HCT116 (cell line): ENCODE results near the gene FRY. TPM values are rescaled to one million over a fixed set of nuclear protein-coding genes. Genes with fewer than 3 reads are reported as not detected.

Source experiments
- ATAC-seq: fragments of 200-7000 bp; cut with Tn5 transposase; 2 replicates; pipeline ENCODE4 v1.9.1; 2020; ENCODE audit warnings: mild to moderate bottlenecking, moderate library complexity
- BruUV-seq: library from RNA; stranded (reverse); fragments of 400-500 nt; replicated peaks from 2 replicates; lab custom pipeline; 2021; lab: Mats Ljungman, UMichigan
- CTCF ChIA-PET: fragments of 300-600 bp; sonication (Branson Sonifier 250); formaldehyde crosslinking; loops from one replicate; lab custom pipeline; 2021; ENCODE audit warnings: antibody characterized with exemption; lab: Charles Lee
- POLR2A ChIA-PET: fragments of 300-600, 350-600 bp; sonication (Branson Sonifier 250); formaldehyde crosslinking; loops from one replicate; lab custom pipeline; 2021; ENCODE audit warnings: antibody characterized with exemption; lab: Charles Lee
- RAD21 ChIA-PET, 2 experiments: fragments of 300-600 bp; sonication (Branson Sonifier 250); formaldehyde crosslinking; loops; one replicate each; lab custom pipeline; 2023; ENCODE audit warnings: low total read pairs in 2 of 2; ENCODE audit not compliant: uncharacterized antibody in 2 of 2, unreplicated experiment in 2 of 2, low non-redundant PET in 1 of 2; lab: Charles Lee
- DNase-seq: peaks from one replicate; pipeline ENCODE4 v3.0.0-alpha.2; 2010; ENCODE audit warnings: low read depth, low spot score
- H2AFZ ChIP-seq: fragments of 200-600 bp; shearing (Covaris generic), sonication (generic); 2 replicates; pipeline ENCODE4 v1.6.1; 2017; ENCODE audit warnings: low read depth, mixed run types, mixed read lengths, antibody characterized with exemption, low read length; ENCODE audit not compliant: poor library complexity, severe bottlenecking
- H3K27ac ChIP-seq: 2 replicates; pipeline ENCODE4 v1.5.1; 2012; ENCODE audit warnings: low read depth, low read length
- H3K27me3 ChIP-seq: fragments of 200-600 bp; sonication (generic); 2 replicates; pipeline ENCODE4 v1.6.1; 2016; ENCODE audit warnings: mixed run types, low read length, mixed read lengths; ENCODE audit not compliant: insufficient read depth
- H3K36me3 ChIP-seq, 2 experiments: fragments of 200-500 bp in 1 of 2; fragments of 200-600 bp in 1 of 2; sonication (Bioruptor generic) in 1 of 2; sonication (generic) in 1 of 2; 2 replicates each; pipeline versions ENCODE4 v1.5.1 to v1.6.1; 2014 to 2016; ENCODE audit warnings: low read length in 2 of 2, inconsistent platforms in 1 of 2, mixed read lengths in 1 of 2, mixed run types in 1 of 2; ENCODE audit not compliant: insufficient read depth in 2 of 2, control insufficient read depth in 1 of 2
- H3K4me1 ChIP-seq, 2 experiments: fragments of 200-600 bp in 1 of 2; sonication (generic) in 1 of 2; 2 replicates each; pipeline versions ENCODE4 v1.5.1 to v1.6.1; 2012 to 2017; ENCODE audit warnings: low read length in 2 of 2, inconsistent platforms in 1 of 2, mild to moderate bottlenecking in 1 of 2, mixed read lengths in 1 of 2, mixed run types in 1 of 2, moderate library complexity in 1 of 2; ENCODE audit not compliant: insufficient read depth in 2 of 2, control insufficient read depth in 1 of 2
- H3K4me2 ChIP-seq: fragments of 200-600 bp; sonication (generic); 2 replicates; pipeline ENCODE4 v1.6.1; 2017; ENCODE audit warnings: mixed run types, low read length, mixed read lengths
- H3K4me3 ChIP-seq, 2 experiments: fragments of 200-600 bp in 1 of 2; sonication (generic) in 1 of 2; replicated peaks in 1 of 2; 2 replicates each; pipeline ENCODE4 v1.5.1; 2011 to 2016; ENCODE audit warnings: low read length in 2 of 2, control low read depth in 1 of 2, low read depth in 1 of 2, mild to moderate bottlenecking in 1 of 2, mixed read lengths in 1 of 2, mixed run types in 1 of 2
- H3K79me2 ChIP-seq: fragments of 200-600 bp; sonication (generic); 2 replicates; pipeline ENCODE4 v1.6.1; 2017; ENCODE audit warnings: mild to moderate bottlenecking, mixed run types, low read length, moderate library complexity, mixed read lengths; ENCODE audit not compliant: insufficient read depth
- H3K9ac ChIP-seq: fragments of 200-600 bp; sonication (generic); 2 replicates; pipeline ENCODE4 v1.6.1; 2016; ENCODE audit warnings: low read length, mixed read lengths
- H3K9me2 ChIP-seq: fragments of 200-600 bp; sonication (generic), shearing (Covaris generic); 2 replicates; pipeline ENCODE4 v1.6.1; 2017; ENCODE audit warnings: mixed run types, mild to moderate bottlenecking, moderate library complexity; ENCODE audit not compliant: insufficient read depth
- H3K9me3 ChIP-seq, 2 experiments: fragments of 200-500 bp in 1 of 2; fragments of 200-600 bp in 1 of 2; sonication (Bioruptor generic) in 1 of 2; sonication (generic) in 1 of 2; 2 replicates each; pipeline ENCODE4 v1.6.1; 2014 to 2017; ENCODE audit warnings: low read length in 2 of 2, mixed read lengths in 2 of 2, inconsistent platforms in 1 of 2, low read depth in 1 of 2, mild to moderate bottlenecking in 1 of 2, mixed run types in 1 of 2, moderate library complexity in 1 of 2; ENCODE audit not compliant: control insufficient read depth in 1 of 2, insufficient read depth in 1 of 2
- H4K20me1 ChIP-seq: fragments of 200-600 bp; sonication (generic), shearing (Covaris generic); 2 replicates; pipeline ENCODE4 v1.6.1; 2017; ENCODE audit warnings: mixed run types, mild to moderate bottlenecking, moderate library complexity; ENCODE audit not compliant: insufficient read depth
- ATF3 ChIP-seq: IDR thresholded peaks from 2 replicates; pipeline ENCODE4 v1.6.1; 2012
- CEBPB ChIP-seq: IDR thresholded peaks from 2 replicates; pipeline ENCODE4 v1.6.1; 2012; ENCODE audit warnings: low read depth
- EGR1 ChIP-seq: IDR thresholded peaks from 2 replicates; pipeline ENCODE4 v1.6.1; 2012; ENCODE audit warnings: low read depth
- JUND ChIP-seq: IDR thresholded peaks from 2 replicates; pipeline ENCODE4 v1.6.1; 2012
- POLR2AphosphoS5 ChIP-seq: IDR thresholded peaks from 2 replicates; pipeline ENCODE4 v1.6.1; 2011; ENCODE audit warnings: mild to moderate bottlenecking, low read depth, low read length, moderate library complexity
- RAD21 ChIP-seq: IDR thresholded peaks from 2 replicates; pipeline ENCODE4 v1.6.1; 2012; ENCODE audit warnings: low read depth, mild to moderate bottlenecking
- REST ChIP-seq: IDR thresholded peaks from 2 replicates; pipeline ENCODE4 v1.6.1; 2012; ENCODE audit warnings: low read depth
- TCF7L2 ChIP-seq: IDR thresholded peaks from 2 replicates; pipeline ENCODE4 v1.7.0; 2011; ENCODE audit warnings: borderline replicate concordance, inconsistent platforms; ENCODE audit not compliant: insufficient read depth, insufficient read length; ENCODE audit errors: extremely low read depth
- YY1 ChIP-seq: IDR thresholded peaks from 2 replicates; pipeline ENCODE4 v1.6.1; 2011; ENCODE audit warnings: low read length, low read depth, moderate library complexity, mild to moderate bottlenecking; ENCODE audit not compliant: insufficient replicate concordance; ENCODE audit errors: extremely low read depth
- ZNF274 ChIP-seq: fragments of 200-500 bp; sonication (Bioruptor generic); IDR thresholded peaks from 2 replicates; pipeline ENCODE4 v1.6.1; 2014; ENCODE audit warnings: mild to moderate bottlenecking, low read depth, low read length, inconsistent platforms
- intact Hi-C: fragments of 100-400 bp; cut with micrococcal nuclease; formaldehyde crosslinking; loops from 2 replicates; pipeline ENCODE4 v1.10.0; 2022
- total RNA-seq: library from RNA; stranded (reverse); gene quantifications from one replicate; pipeline ENCODE4 v1.2.1, GENCODE V29; 2021; ENCODE audit not compliant: unreplicated experiment

Gene FRY
- total RNA-seq, 1 experiment from 2014 or later = 1.4 TPM

- Histone ChIP-seq H2AFZ (no peak overlapping the region), H3K27ac (no peak overlapping the region), H4K20me1 (no peaks in the 10 kb centered on the region), H3K9me3 (no peaks in the 10 kb centered on the region), H3K27me3 (no peaks in the 10 kb centered on the region), H3K36me3 (no peaks in the 10 kb centered on the region), H3K9me2 (no peaks in the 10 kb centered on the region), H3K9ac (no peak overlapping the region), H3K4me2 (no peak overlapping the region), H3K4me3 (no peak overlapping the region), H3K79me2 (no peaks in the 10 kb centered on the region), H3K4me1 (no peaks in the 10 kb centered on the region)
- intact Hi-C loops = no loop called here
- BruUV-seq = no TSS peak
- no peak for TF ChIP-seq JUND
- TF ChIP-seq REST = no peak
- TF ChIP-seq CEBPB = no peak
- TF ChIP-seq ATF3 = no peak
- POLR2A ChIA-PET = no interaction called here
- RAD21 ChIA-PET = no interaction called here
- DNase-seq (no peak), ATAC-seq (no peak)
- CTCF ChIA-PET = no interaction called here
Measured at GRCh38 chr13:32232263-32232662, 200.7 kb downstream of the FRY start.

- Histone ChIP-seq H3K27me3 (no peaks in the 10 kb centered on the region), H3K9ac (no peak overlapping the region), H2AFZ (no peak overlapping the region), H3K9me3 (no peaks in the 10 kb centered on the region), H3K79me2 (no peaks in the 10 kb centered on the region), H3K4me2 (no peak overlapping the region), H3K4me3 (no peak overlapping the region), H4K20me1 (no peaks in the 10 kb centered on the region), H3K36me3 (no peaks in the 10 kb centered on the region), H3K4me1 (no peaks in the 10 kb centered on the region), H3K27ac (no peak overlapping the region), H3K9me2 (no peaks in the 10 kb centered on the region)
- intact Hi-C loops = no loop called here
- no TSS peak for BruUV-seq
- TF ChIP-seq EGR1 (no peak), RAD21 (no peak), YY1 (no peak), POLR2AphosphoS5 (no peak), ZNF274 (no peak), TCF7L2 (no peak)
- CTCF ChIA-PET = no interaction called here
- POLR2A ChIA-PET = no interaction called here
- ATAC-seq = no peak
- RAD21 ChIA-PET = no interaction called here
- no peak for DNase-seq
Measured at GRCh38 chr13:32233062-32233461, 201.5 kb downstream of the FRY start.
